ENCODE results near the gene ANOS1.
"Not testable (repeated sequence)": the region's sequence is repeated elsewhere in the genome, so short reads cannot be mapped to it uniquely, and the experiment has no call there.

The ANOS1 gene

DNA sequence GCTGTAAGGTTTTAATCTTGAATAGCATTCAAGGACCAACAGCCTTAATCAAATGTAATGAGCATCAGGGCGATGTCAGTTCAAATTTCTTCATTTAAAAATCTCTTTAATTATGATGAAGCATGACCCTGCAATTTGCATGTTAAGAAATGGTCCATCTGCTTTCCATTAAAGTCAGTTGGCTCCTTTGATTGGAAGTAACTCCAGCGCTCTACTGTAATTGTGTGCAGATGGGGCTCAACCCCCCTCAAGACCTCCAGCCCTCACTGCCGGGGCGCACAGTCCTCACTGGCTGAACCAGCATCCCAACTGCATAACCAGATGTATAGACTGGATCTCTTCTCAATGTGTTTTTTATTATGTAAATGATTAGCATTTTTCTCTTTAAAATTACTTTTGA is 140.4 kb downstream of the ANOS1 start:
- DNase-seq, result no peak

DNA sequence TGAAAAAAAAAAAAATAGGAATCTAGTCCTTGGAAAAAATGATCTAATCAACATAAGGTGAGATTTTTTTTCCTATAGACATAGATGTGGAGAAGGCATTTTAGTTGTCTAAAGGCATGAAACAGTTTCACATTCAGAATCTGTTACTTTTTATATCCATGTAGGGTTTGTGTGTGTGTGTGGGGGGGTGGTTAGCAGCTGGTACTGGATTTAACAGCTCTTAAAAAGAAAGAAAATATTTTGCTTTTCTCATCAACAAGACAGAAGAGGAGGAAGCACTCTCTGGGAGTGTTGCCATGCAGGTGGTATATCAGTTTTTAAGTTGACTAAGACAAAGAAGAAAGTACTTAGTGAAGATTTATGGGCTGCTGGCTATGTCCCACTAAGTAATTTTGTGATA is 145.0 kb downstream of the ANOS1 start:
- DNase-seq, result no peak

- DNase-seq, result no peak
Observed at GRCh38 chrX:8579602-8580001, 152.3 kb downstream of the ANOS1 start.

DNA sequence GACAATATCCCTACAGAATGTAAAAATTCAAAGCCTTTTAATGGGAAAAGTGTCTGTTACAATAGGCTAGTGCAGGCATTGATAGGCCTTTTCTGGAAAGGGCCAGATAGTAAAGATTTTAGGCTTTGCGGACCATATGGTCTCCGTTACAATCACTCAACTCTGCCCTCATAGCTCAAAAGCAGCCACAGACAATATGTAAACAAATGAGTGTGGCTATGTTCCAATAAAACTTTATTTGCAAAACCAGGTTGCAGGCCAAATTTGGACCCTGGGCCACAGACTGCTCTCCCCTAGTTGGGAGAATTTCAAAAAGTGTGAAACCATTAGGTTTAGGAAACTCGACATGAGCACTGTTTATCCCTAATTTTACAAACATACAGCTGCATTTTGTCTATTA is 155.1 kb downstream of the ANOS1 start:
- no peak for DNase-seq

DNA sequence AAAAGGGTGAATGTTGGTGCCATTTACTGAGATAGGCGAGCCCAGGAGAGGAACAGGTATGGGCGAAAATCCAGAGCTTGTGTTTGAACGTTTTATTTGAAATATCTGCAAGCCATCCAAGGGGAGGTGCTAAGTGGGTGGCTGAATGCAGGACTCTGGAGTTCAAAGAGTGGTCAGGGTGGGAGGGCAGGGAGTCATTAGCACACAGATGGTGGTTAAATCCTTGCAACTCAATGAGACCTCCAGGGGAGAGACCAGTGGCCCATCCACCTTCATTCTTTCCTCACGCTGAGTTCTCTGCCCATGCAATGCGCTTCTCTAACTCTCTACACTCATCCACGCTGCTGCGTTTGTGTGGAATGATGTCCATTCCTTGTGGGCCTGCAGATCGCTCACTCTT is 166.2 kb downstream of the ANOS1 start:
- no peak for DNase-seq

DNA sequence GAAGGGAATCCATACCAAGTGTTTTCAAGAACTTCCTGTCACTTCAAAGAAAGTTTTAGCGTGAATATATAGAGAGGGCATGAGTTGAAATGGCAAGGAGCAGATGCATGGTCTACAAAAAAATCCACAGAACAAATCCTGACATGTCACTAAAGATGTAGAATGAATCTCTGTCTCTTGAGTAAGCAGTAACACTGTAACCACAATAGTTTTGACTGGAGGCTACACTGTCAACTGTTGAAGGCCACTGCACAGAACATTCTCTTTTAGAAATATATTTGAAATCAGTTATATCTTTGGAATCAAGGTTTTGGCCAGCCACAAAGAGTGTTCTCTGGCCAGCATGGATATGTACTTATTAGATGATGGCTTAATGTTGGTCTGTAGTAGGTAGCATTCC is 183.5 kb downstream of the ANOS1 start:
- DNase-seq, result no peak

- DNase-seq, result no peak
Observed at GRCh38 chrX:8546715-8547114, 185.2 kb downstream of the ANOS1 start.

DNA sequence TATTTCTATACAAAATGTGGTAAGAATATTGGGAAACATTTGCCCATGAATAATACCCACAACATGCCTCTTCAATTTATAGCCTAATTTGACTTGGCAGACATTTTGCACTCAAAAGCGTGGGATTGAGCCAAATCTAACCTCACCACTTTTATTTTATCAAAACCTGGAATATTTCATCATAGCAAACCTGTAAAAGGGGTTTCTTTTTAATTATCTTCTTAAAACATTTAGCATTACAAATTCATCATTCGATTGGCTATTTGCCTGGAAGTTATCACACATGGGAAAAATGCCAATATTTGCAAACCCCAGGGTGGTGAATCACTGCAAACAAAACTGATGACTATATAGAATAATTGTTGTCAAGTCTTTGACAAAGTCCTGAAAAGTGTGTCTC is 211.1 kb downstream of the ANOS1 start:
- DNase-seq, result no peak

- DNase-seq, result no peak
Observed at GRCh38 chrX:8520178-8520577, 211.8 kb downstream of the ANOS1 start.

DNA sequence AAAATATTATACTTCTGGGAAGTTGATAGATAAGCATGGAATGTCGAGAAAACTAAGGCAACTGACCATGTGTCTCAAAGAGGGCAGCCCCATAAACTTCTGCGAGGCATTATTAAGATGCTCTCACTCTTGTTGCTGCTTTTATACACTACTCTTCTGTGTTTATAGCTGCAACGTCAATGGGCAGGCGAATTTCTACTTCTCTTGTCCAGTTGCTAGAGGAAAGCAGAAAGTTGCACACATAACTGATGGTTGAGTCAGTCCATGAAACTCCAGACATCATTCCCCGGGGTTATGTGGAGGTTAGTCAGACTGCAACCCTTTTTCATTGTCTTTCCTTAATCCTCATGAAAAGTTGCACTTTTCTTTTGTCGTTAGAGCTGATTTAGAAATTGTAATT is 227.5 kb downstream of the ANOS1 start:
- no peak for DNase-seq

DNA sequence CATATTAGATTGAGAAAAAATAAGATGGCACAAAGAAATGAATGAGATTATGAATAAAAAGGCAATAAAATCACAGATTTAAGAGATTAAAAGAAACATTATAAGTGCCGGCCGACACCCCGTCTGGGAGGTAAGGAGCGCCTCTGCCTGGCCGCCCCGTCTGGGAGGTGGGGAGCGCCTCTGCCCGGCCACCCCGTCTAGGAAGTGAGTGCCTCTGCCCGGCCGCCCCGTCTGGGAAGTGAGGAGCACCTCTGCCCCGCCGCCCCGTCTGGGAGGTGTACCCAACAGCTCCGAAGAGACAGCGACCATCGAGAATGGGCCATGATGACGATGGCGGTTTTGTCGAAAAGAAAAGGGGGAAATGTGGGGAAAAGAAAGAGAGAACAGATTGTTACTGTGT is 229.8 kb downstream of the ANOS1 start:
- DNase-seq, result not testable (repeated sequence)

- DNase-seq, result no peak
Observed at GRCh38 chrX:8500203-8500602, 231.7 kb downstream of the ANOS1 start.

DNA sequence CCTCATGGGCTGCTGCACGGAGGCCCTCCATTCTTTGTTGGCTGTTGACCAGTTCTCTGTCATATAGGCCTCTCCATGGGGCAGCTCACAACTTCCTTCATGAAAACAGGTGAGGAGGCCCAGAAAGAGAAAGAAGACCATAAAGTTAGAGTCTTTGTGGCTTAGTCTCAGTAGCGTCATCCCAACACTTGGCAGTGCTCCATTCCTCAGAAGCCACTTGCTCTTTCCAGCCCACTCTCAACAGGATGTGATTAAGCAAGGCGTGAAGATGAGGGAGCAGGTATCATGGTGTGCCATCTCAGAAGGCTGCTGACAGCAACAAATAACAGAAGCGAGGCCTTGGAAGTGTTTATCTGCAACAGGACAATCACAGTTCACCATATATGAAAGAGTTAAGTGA is 236.9 kb downstream of the ANOS1 start:
- DNase-seq, result not testable (repeated sequence)

DNA sequence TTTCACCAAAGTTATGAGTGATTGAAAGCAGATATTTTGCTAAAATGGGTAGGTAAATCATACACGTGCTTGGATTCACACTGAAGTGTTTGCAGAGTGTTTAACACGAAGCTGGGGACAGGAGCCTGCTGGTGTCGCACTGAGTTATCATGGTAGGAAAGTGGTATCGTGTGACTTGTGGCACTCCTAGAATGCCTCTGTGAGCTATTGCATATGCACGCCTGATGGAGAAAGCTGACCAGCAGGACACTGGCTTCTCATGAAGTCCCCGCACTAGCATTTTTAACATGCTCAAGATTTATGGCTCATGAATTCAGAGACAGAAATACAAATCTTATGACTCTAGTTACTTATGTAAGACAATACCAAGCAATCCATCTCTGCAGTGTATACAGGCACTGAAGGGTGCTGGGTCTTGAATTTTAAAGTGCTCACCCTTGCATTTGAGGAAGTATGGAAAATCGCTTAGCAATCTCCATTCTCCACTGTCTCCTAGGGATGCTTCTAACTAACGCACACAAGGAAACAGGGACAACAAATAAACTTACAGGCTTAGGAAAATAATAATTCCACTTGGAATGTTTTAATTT is 247.5 kb downstream of the ANOS1 start:
- no peak for DNase-seq
